ENCODE data around the gene GPR55. TPM values are rescaled to one million over a fixed set of nuclear protein-coding genes. Genes with fewer than 3 reads are reported as not detected.

Gene GPR55
- total RNA-seq, 1 donor from 2014 or later, result 0.28 TPM

GRCh38 chr2:230864605-230865306, 60.3 kb downstream of the GPR55 start, which contains the start of gene ITM2C:
TSS of gene ITM2C (plus strand) at chr2:230864942. CDS start at chr2:230865026, 84 bp downstream.
- peak; percentile 39 for TF ChIP-seq CTCF (IDR thresholded peaks at IDR 0.05; ENCODE audit: unreplicated experiment)
- DNase-seq (ENCODE audit: low spot score), result peak; percentile 82
- peaks cover 17% of the 10 kb centered on the region for H3K27me3 Mint-ChIP-seq (ENCODE audit: unreplicated experiment)
- H3K36me3 Mint-ChIP-seq (ENCODE audit: low read depth, unreplicated experiment), result no peaks in the 10 kb centered on the region
- H3K4me1 Mint-ChIP-seq (ENCODE audit: unreplicated experiment), result peaks cover 44% of the 10 kb centered on the region
- H3K27ac Mint-ChIP-seq (ENCODE audit: unreplicated experiment), result peak within 1 kb of the TSS; percentile 94
- no peaks in the 10 kb centered on the region for H3K9me3 Mint-ChIP-seq (ENCODE audit: unreplicated experiment)
- peak within 1 kb of the TSS; percentile 98 for H3K4me3 Mint-ChIP-seq (ENCODE audit: unreplicated experiment)

- Mint-ChIP-seq H3K9me3 (ENCODE audit: unreplicated experiment) (no peaks in the 10 kb centered on the region), H3K27me3 (ENCODE audit: unreplicated experiment) (peaks cover 17% of the 10 kb centered on the region), H3K27ac (ENCODE audit: unreplicated experiment) (peak overlapping the region; percentile 94), H3K4me3 (ENCODE audit: unreplicated experiment) (peak overlapping the region; percentile 98), H3K36me3 (ENCODE audit: low read depth, unreplicated experiment) (no peaks in the 10 kb centered on the region), H3K4me1 (ENCODE audit: unreplicated experiment) (peaks cover 38% of the 10 kb centered on the region)
- no peak for DNase-seq (ENCODE audit: low spot score)
- TF ChIP-seq CTCF (IDR thresholded peaks at IDR 0.05; ENCODE audit: unreplicated experiment), result no peak
These were observed 60.9 kb downstream of the GPR55 start for GRCh38 chr2:230864122-230864604.

GRCh38 chr2:230863442-230864121, 61.5 kb downstream of the GPR55 start:
- TF ChIP-seq CTCF (IDR thresholded peaks at IDR 0.05; ENCODE audit: unreplicated experiment), result no peak
- no peaks in the 10 kb centered on the region for H3K36me3 Mint-ChIP-seq (ENCODE audit: low read depth, unreplicated experiment)
- H3K27me3 Mint-ChIP-seq (ENCODE audit: unreplicated experiment), result peaks cover 15% of the 10 kb centered on the region
- DNase-seq (ENCODE audit: low spot score), result no peak
- H3K4me3 Mint-ChIP-seq (ENCODE audit: unreplicated experiment), result peak overlapping the region; percentile 73
- H3K4me1 Mint-ChIP-seq (ENCODE audit: unreplicated experiment), result peaks cover 33% of the 10 kb centered on the region
- no peaks in the 10 kb centered on the region for H3K9me3 Mint-ChIP-seq (ENCODE audit: unreplicated experiment)
- H3K27ac Mint-ChIP-seq (ENCODE audit: unreplicated experiment), result peak overlapping the region; percentile 18

GRCh38 chr2:230863031-230863430, 62.0 kb downstream of the GPR55 start:
- Mint-ChIP-seq H3K27me3 (ENCODE audit: unreplicated experiment) (peaks cover 15% of the 10 kb centered on the region), H3K36me3 (ENCODE audit: low read depth, unreplicated experiment) (no peaks in the 10 kb centered on the region), H3K4me1 (ENCODE audit: unreplicated experiment) (peaks cover 29% of the 10 kb centered on the region), H3K4me3 (ENCODE audit: unreplicated experiment) (no peak overlapping the region), H3K9me3 (ENCODE audit: unreplicated experiment) (no peaks in the 10 kb centered on the region), H3K27ac (ENCODE audit: unreplicated experiment) (no peak overlapping the region)
- no peak for TF ChIP-seq CTCF (IDR thresholded peaks at IDR 0.05; ENCODE audit: unreplicated experiment)
- no peak for DNase-seq (ENCODE audit: low spot score)

GRCh38 chr2:230862292-230862691, 62.8 kb downstream of the GPR55 start:
- Mint-ChIP-seq H3K4me1 (ENCODE audit: unreplicated experiment) (peaks cover 26% of the 10 kb centered on the region), H3K9me3 (ENCODE audit: unreplicated experiment) (no peaks in the 10 kb centered on the region), H3K36me3 (ENCODE audit: low read depth, unreplicated experiment) (no peaks in the 10 kb centered on the region), H3K27ac (ENCODE audit: unreplicated experiment) (no peak overlapping the region), H3K27me3 (ENCODE audit: unreplicated experiment) (peaks cover 12% of the 10 kb centered on the region), H3K4me3 (ENCODE audit: unreplicated experiment) (peak overlapping the region; percentile 37)
- no peak for DNase-seq (ENCODE audit: low spot score)
- TF ChIP-seq CTCF (IDR thresholded peaks at IDR 0.05; ENCODE audit: unreplicated experiment), result no peak
